HFFc6 (cell line): ENCODE results near the gene RAD52. TPM values are rescaled to one million over a fixed set of nuclear protein-coding genes. Genes with fewer than 3 reads are reported as not detected.

Experiments used
- DNase-seq: peaks from one replicate; pipeline ENCODE4 v3.0.0-alpha.2; 2018
- H3K27ac Mint-ChIP-seq: 2 replicates; pipeline ENCODE4 v1.8.0; 2020; ENCODE audit warnings: mild to moderate bottlenecking, mixed read lengths
- H3K27me3 Mint-ChIP-seq: 2 replicates; pipeline ENCODE4 v1.8.0; 2021; ENCODE audit warnings: mild to moderate bottlenecking, moderate library complexity, mixed read lengths; ENCODE audit not compliant: insufficient read depth
- H3K36me3 Mint-ChIP-seq: 2 replicates; pipeline ENCODE4 v1.8.0; 2021; ENCODE audit warnings: low read depth, mixed read lengths
- H3K4me1 Mint-ChIP-seq: 2 replicates; pipeline ENCODE4 v1.8.0; 2020; ENCODE audit warnings: low read depth, mixed read lengths
- H3K4me3 Mint-ChIP-seq: 2 replicates; pipeline ENCODE4 v1.8.0; 2020; ENCODE audit warnings: mild to moderate bottlenecking, moderate library complexity, mixed read lengths
- H3K9me3 Mint-ChIP-seq: 2 replicates; pipeline ENCODE4 v1.8.0; 2020; ENCODE audit warnings: mild to moderate bottlenecking, mixed read lengths
- CTCF ChIP-seq: fragments of 200-600 bp; sonication (generic); IDR thresholded peaks from 2 replicates; pipeline ENCODE4 v1.5.0; 2021; ENCODE audit warnings: antibody characterized with exemption, mild to moderate bottlenecking
- total RNA-seq, 6 experiments: library from RNA; stranded (reverse); fragmentation: NEBNext Ultra II Directional; extraction: Animal tissue kit (Norgen Biotek cat#: 25700); gene quantifications; 2 replicates in 1 of 6; 3 replicates in 5 of 6; pipeline ENCODE4 v1.2.3, GENCODE V29; 2021

The RAD52 gene
- total RNA-seq, 6 experiments from 2014 or later = 8.6 to 10.9 (median 9.2) TPM

GRCh38 chr12:967641-968040 lies 18.1 kb upstream of the RAD52 start:
- DNase-seq = no peak
- H3K4me3 Mint-ChIP-seq = no peak overlapping the region
- H3K4me1 Mint-ChIP-seq = no peaks in the 10 kb centered on the region
- no peak for TF ChIP-seq CTCF
- H3K9me3 Mint-ChIP-seq = no peaks in the 10 kb centered on the region
- H3K36me3 Mint-ChIP-seq = no peaks in the 10 kb centered on the region
- peaks cover 4% of the 10 kb centered on the region for H3K27me3 Mint-ChIP-seq
- H3K27ac Mint-ChIP-seq = no peak overlapping the region

- H3K27ac Mint-ChIP-seq = no peak overlapping the region
- H3K36me3 Mint-ChIP-seq = no peaks in the 10 kb centered on the region
Measured at GRCh38 chr12:966724-967123, 17.2 kb upstream of the RAD52 start.

GRCh38 chr12:958588-959123 lies 9.2 kb upstream of the RAD52 start:
- no peaks in the 10 kb centered on the region for H3K36me3 Mint-ChIP-seq
- peaks cover 13% of the 10 kb centered on the region for H3K4me1 Mint-ChIP-seq
- no peak overlapping the region for H3K4me3 Mint-ChIP-seq
- no peak overlapping the region for H3K27ac Mint-ChIP-seq
- TF ChIP-seq CTCF = no peak
- no peak for DNase-seq
- no peaks in the 10 kb centered on the region; the same call in 1 of the 2 replicates for H3K27me3 Mint-ChIP-seq
- H3K9me3 Mint-ChIP-seq = no peaks in the 10 kb centered on the region

More at GRCh38 chr12:966724-967123, 17.2 kb upstream of the RAD52 start:
- TF ChIP-seq CTCF = no peak
- H3K27me3 Mint-ChIP-seq = peaks cover 4% of the 10 kb centered on the region
- H3K4me3 Mint-ChIP-seq = no peak overlapping the region
- no peaks in the 10 kb centered on the region for H3K9me3 Mint-ChIP-seq
- no peaks in the 10 kb centered on the region for H3K4me1 Mint-ChIP-seq
- no peak for DNase-seq

- DNase-seq = no peak
- Mint-ChIP-seq H3K36me3 (no peaks in the 10 kb centered on the region), H3K4me3 (no peak overlapping the region), H3K4me1 (peaks cover 21% of the 10 kb centered on the region), H3K27ac (no peak overlapping the region), H3K9me3 (no peaks in the 10 kb centered on the region), H3K27me3 (no peaks in the 10 kb centered on the region; the same call in 1 of the 2 replicates)
- TF ChIP-seq CTCF = no peak
Measured at GRCh38 chr12:955939-956338, 6.4 kb upstream of the RAD52 start.

GRCh38 chr12:954741-955140 lies 5.2 kb upstream of the RAD52 start:
- no peak for TF ChIP-seq CTCF
- DNase-seq = no peak
- no peak overlapping the region for H3K4me3 Mint-ChIP-seq
- H3K27ac Mint-ChIP-seq = no peak overlapping the region
- no peaks in the 10 kb centered on the region for H3K9me3 Mint-ChIP-seq
- H3K4me1 Mint-ChIP-seq = peaks cover 21% of the 10 kb centered on the region
- no peaks in the 10 kb centered on the region; the same call in 1 of the 2 replicates for H3K27me3 Mint-ChIP-seq
- H3K36me3 Mint-ChIP-seq = no peaks in the 10 kb centered on the region
